ENCODE data around the gene NAV1. TPM values are rescaled to one million over a fixed set of nuclear protein-coding genes. Genes with fewer than 3 reads are reported as not detected.
A peak's percentile ranks its signal among the peaks of the same experiment; 100 is the strongest.

Gene NAV1
- total RNA-seq, 2 donors from 2014 or later: 126 to 255 TPM

DNA sequence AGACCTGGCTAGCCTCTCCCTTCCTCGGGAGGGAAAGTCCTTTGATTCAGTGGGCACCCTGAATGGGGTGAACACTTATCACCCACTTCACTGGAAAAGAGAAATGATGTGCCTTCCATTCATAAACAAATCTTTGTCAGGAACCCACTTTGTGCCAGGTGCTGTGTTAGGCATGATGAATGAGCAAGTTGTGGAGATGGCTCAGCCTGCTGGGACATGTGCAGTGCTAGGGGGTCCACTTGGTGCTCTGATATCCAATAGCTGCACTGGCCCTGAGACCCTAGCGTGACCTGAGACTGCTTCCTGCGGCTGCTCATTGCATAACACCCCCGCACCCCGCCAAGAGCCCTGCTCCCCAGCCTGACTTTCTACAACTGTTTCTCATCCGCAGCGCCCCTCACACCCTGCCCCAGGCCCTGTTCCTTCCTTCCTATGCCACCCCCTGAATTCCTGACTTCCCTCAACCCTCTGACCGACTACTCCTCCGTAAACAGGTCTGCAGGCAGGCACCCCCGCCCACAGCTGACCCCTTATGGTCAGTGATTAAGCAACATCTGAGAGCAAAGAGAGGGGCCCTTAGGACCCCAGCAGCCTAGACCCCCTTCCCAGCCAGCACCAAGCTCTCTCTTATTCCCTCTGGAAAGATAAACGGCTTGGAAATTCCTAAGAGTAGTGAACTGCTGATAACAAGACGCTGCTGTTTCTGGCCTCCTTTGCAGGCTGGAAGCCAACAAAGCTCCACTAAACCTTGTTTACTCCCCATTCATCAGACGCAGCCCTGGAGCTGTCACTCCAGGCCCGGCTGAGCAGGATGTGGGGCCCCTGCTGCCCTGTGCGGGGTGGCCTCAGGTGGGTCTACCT lies 44.9 kb upstream of the NAV1 start:
- Histone ChIP-seq H3K9me3 (no peaks in the 10 kb centered on the region), H3K27me3 (replicated peaks; ENCODE audit: insufficient read depth) (no peaks in the 10 kb centered on the region), H3K4me1 (ENCODE audit: control insufficient read depth in 1 of 2, low read depth in 2 of 2) (peaks cover 72 to 98% of the 10 kb centered on the region in 2 donors), H3K36me3 (peaks cover 41% of the 10 kb centered on the region), H3K27ac (peak overlapping the region; percentile 78 to 96), H3K4me3 (peak overlapping the region; percentile 2)
- DNase-seq (ENCODE audit: low spot score) (no peak), ATAC-seq (ENCODE audit: insufficient number of reproducible peaks, low FRiP score, low read depth) (no peak)
- TF ChIP-seq CTCF (IDR thresholded peaks at IDR 0.05): no peak

- ATAC-seq (ENCODE audit: insufficient number of reproducible peaks, low FRiP score, low read depth) (peak; percentile 6), DNase-seq (ENCODE audit: low spot score) (no peak)
- H3K27ac ChIP-seq: peak overlapping the region; percentile 78 to 96
- H3K36me3 ChIP-seq: peaks cover 30% of the 10 kb centered on the region
- H3K4me1 ChIP-seq (ENCODE audit: control insufficient read depth in 1 of 2, low read depth in 2 of 2): peaks cover 70 to 98% of the 10 kb centered on the region in 2 donors
- no peak for TF ChIP-seq CTCF (IDR thresholded peaks at IDR 0.05)
- no peaks in the 10 kb centered on the region for H3K27me3 ChIP-seq (replicated peaks; ENCODE audit: insufficient read depth)
- H3K4me3 ChIP-seq: peak overlapping the region; percentile 21
- no peaks in the 10 kb centered on the region for H3K9me3 ChIP-seq
Observed at GRCh38 chr1:201495551-201496295, 43.2 kb upstream of the NAV1 start.

DNA sequence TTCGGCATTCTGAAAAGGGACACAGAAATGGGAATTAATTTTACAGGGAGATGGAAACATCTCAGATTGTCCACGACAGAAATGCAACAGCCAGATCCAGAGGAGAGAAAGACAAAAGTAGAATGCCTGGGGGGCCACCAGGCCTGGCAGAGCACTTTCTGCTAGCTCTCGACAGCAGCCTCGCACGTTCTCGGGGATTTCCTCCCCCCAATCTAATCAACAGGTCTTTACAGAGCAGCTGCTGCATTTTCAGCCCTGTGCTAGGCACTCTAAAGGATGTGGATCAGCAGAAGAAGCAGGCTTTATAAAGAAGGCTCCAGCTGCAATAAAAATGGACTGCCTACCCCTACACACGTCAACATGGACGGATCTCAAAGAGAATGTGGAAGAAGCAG lies 42.6 kb upstream of the NAV1 start:
- DNase-seq (ENCODE audit: low spot score): no peak
- peak overlapping the region; percentile 78 to 96 for H3K27ac ChIP-seq
- peak overlapping the region; percentile 21 for H3K4me3 ChIP-seq
- H3K36me3 ChIP-seq: peaks cover 28% of the 10 kb centered on the region
- no peak for TF ChIP-seq CTCF (IDR thresholded peaks at IDR 0.05)
- ATAC-seq (ENCODE audit: insufficient number of reproducible peaks, low FRiP score, low read depth): no peak
- no peaks in the 10 kb centered on the region for H3K27me3 ChIP-seq (replicated peaks; ENCODE audit: insufficient read depth)
- H3K9me3 ChIP-seq: no peaks in the 10 kb centered on the region
- peaks cover 72 to 100% of the 10 kb centered on the region in 2 donors for H3K4me1 ChIP-seq (ENCODE audit: control insufficient read depth in 1 of 2, low read depth in 2 of 2)

DNA sequence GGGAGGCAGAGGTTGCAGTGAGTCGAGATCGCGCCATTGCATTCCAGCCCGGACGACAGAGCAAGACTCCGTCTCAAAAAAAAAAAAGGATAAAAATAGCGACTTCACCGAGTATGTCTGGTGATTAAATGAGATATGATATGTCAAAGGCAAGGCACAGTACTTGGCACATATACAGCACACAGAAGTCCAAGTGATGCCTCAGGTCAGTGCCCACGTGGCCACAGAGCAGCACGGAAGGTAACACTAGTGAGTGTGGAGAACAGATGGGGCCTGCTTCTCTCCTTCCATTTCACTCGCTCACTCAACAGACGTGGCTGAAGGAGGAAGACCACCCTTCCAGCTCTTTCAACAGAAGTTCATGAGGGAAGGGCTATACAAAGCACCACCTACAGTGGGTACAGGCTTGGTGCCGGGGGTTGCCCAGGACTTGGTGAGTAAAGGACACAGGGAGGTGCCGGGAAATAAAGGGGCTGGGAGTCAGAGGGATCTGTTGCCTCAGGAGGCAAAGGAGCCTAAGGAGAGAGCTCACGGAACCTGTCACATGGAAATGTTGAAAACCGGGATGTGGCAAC lies 40.9 kb upstream of the NAV1 start:
- DNase-seq (ENCODE audit: low spot score) (no peak), ATAC-seq (ENCODE audit: insufficient number of reproducible peaks, low FRiP score, low read depth) (no peak)
- Histone ChIP-seq H3K4me1 (ENCODE audit: control insufficient read depth in 1 of 2, low read depth in 2 of 2) (peaks cover 72 to 99% of the 10 kb centered on the region in 2 donors), H3K36me3 (peaks cover 28% of the 10 kb centered on the region), H3K27ac (peak overlapping the region; percentile 4 to 96), H3K27me3 (replicated peaks; ENCODE audit: insufficient read depth) (no peaks in the 10 kb centered on the region), H3K9me3 (no peaks in the 10 kb centered on the region), H3K4me3 (no peak overlapping the region)
- no peak for TF ChIP-seq CTCF (IDR thresholded peaks at IDR 0.05)

DNA sequence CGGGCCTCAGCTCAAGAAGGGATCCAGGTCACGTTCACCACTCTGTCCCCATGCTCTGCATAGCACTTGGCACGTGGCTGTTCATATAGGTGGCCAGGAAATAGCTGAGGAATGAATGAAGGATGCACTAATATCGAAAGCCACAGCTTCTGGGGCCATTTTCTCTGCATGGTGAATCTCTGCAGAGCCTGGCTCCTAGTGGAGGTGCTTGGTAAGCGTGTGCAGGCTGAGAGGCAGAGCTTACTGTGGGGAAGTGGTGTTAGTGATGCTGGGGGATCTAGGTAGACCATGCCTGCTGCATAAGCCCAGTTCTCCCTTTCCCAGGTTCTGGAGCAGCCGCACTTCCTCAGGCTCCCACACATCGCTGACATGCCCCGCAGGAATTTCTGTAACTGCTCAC lies 40.3 kb upstream of the NAV1 start:
- no peak for TF ChIP-seq CTCF (IDR thresholded peaks at IDR 0.05)
- ATAC-seq (ENCODE audit: insufficient number of reproducible peaks, low FRiP score, low read depth): no peak
- Histone ChIP-seq H3K9me3 (no peaks in the 10 kb centered on the region), H3K4me3 (no peak overlapping the region), H3K36me3 (peaks cover 25% of the 10 kb centered on the region), H3K27ac (peak overlapping the region; percentile 94 to 96), H3K27me3 (replicated peaks; ENCODE audit: insufficient read depth) (no peaks in the 10 kb centered on the region), H3K4me1 (ENCODE audit: control insufficient read depth in 1 of 2, low read depth in 2 of 2) (peaks cover 67 to 97% of the 10 kb centered on the region in 2 donors)
- DNase-seq (ENCODE audit: low spot score): no peak

Measured in thoracic aorta (tissue), 2 donors.